Activated CD4-positive, alpha-beta T cell treated with anti-CD3 and anti-CD28 coated beads for 48 hours (primary cell): ENCODE results near the gene BCKDK.
"Not testable (repeated sequence)": the region's sequence is repeated elsewhere in the genome, so short reads cannot be mapped to it uniquely, and the experiment has no call there.

Source experiments
- DNase-seq: peaks from one replicate; pipeline ENCODE4 v3.0.0-alpha.2; 2020

The BCKDK gene

GRCh38 chr16:31129568-31130335, 21.6 kb downstream of the BCKDK start:
- no peak for DNase-seq

- DNase-seq = no peak
Observed at GRCh38 chr16:31130336-31130891, 22.2 kb downstream of the BCKDK start.

- no peak for DNase-seq
Observed at GRCh38 chr16:31130899-31131298, 22.7 kb downstream of the BCKDK start.

GRCh38 chr16:31131416-31131815, 23.2 kb downstream of the BCKDK start:
- DNase-seq = no peak

- DNase-seq = no peak
Observed at GRCh38 chr16:31131841-31132271, 23.7 kb downstream of the BCKDK start.

- no peak for DNase-seq
Observed at GRCh38 chr16:31132303-31132979, 24.3 kb downstream of the BCKDK start.

- no peak for DNase-seq
Observed at GRCh38 chr16:31133046-31133501, 24.9 kb downstream of the BCKDK start.

GRCh38 chr16:31134091-31134571, 25.9 kb downstream of the BCKDK start:
- DNase-seq = no peak

- no peak for DNase-seq
Observed at GRCh38 chr16:31134625-31135534, 26.7 kb downstream of the BCKDK start.

GRCh38 chr16:31135535-31136286, 27.5 kb downstream of the BCKDK start, which contains the start of gene PRSS8:
TSS of gene PRSS8 (minus strand) at chr16:31135727. CDS start at chr16:31135498, 229 bp downstream.
- DNase-seq = no peak

DNA sequence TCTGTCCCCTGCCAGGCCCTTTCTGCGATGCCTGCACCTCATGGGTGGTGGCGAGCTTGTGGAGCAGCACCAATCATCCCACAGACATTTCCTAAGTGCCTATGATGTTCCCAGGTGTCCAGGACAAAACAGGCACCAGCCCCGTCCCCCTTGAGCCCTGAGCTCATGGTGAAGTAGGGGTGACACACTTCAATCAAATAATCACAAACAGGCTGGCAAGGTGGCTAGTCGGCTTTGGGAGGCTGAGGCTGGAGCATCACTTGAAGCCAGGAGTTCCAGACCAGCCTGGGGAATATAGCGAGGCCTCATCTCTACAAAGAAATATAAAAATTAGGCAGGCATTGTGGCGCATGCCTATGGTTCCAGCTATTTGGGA, 28.1 kb downstream of the BCKDK start:
- DNase-seq = no peak

- not testable (repeated sequence) for DNase-seq
Observed at GRCh38 chr16:31136822-31137499, 28.8 kb downstream of the BCKDK start.

DNA sequence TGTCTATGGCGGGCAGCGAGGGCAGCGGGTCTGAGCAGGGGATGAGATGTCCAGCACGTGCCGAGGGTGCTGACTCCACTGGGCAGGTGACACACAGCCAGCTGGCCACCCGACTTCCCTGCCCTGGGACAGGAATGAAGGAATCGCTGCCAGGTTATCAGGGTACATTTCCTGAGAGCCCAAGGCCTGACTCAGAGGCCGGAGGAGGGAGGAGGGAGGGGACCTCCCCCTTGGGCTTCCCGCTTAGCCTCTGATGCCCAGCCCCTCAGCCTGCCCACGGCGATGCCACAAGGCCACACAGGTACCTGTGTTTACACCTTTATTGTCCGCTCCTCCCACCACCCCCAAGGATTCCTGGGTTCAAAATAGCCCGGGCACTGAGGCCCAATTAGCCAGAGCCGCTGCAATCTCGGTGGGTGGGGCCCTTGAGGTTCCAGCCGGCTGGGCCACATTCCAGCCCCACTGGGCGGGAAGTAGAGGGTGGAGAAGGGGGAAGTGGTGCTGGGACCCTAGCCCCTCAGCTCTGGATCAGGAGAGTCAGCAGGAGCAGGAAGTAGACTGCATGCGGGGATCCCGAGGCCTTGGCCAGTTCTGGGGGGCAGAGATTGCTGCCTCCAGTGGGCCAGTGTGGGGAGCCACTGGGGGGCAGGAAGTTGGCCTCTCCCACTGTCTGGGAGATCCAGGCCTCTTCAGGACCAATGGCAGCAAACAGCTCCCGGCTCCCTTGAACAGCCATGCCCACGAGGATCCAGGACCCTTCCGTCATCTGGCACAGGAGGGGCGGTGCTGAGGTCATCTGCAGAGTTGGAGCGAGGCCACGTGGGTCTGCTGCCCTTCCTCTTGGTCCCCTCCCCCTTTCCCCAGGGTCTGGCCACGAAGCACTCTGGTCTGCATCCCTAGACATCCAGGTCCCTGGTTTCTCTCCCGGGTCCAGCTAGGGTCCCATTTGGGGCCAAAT, 30.7 kb downstream of the BCKDK start:
- no peak for DNase-seq

GRCh38 chr16:31141071-31141469, 32.9 kb downstream of the BCKDK start:
- not testable (repeated sequence) for DNase-seq

- no peak for DNase-seq
Observed at GRCh38 chr16:31141489-31142108, 33.4 kb downstream of the BCKDK start.

DNA sequence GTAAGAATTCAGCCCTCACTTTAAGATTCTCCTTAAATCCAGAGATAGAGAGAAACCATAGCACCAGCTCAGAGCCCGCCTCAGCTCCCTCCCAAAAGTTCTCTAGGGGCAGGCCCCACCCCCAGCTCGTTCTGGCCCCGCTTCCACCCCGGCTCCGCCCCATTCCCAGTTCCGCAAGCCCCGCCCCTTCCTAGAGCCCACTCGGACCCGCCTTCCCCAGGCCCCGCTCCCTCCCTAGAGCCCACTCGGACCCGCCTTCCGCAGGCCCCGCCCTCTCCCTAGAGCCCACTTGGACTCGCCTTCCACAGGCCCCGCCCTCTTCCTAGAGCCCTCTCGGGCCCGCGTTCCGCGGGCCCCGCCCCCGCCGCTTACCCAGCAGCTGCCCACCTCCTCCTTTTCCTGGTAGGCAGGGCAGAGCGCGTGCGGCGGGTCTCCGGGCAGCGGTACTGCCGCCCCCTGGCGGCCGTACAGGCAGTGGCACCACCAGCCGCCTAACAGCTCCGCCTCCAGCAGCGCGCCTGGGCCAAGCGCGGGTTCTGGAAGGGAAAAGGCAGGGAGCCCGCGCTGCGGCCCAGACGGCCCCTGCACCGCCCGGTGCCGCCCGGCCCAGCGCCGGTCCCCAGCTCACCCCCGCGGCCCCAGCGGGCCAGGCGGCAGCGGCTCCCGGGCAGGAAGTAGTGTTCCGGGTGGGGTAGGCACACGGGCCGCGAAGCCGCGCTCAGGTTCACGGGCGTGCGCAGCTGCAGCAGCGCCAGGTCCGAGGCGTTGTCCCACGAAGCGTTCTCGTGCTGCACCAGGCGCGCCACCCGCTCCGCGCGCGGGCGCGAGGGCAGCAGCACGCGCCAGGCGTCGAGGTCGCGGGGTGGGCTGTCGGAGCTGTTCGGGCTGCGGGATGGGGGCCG, 34.2 kb downstream of the BCKDK start:
- peak; percentile 99 for DNase-seq

GRCh38 chr16:31143011-31143693, 35.0 kb downstream of the BCKDK start:
- no peak for DNase-seq

DNA sequence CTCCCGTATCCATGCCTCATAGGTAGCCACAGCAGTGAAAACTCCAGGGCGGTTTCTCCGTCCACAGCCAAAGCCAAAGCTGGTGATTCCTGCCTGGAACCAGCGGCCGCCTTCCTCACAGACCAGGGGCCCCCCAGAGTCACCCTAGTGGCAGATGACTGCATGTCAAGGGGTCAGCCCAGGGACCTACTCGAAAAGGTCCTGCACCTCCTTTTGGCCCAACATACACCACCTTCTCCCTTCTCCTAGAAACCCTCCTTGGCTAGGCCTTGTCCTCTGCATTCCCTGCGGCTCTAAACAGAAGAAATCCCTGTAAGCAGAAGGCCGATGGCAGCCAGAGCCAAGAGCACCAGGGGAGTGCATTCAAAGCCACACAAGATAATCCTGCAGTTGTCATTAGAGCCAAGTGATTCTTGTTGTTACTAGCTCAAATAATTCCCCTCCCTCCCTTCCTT, 35.5 kb downstream of the BCKDK start:
- no peak for DNase-seq
